ENCODE results near the gene TMEM59L.

Gene TMEM59L

GRCh38 chr19:18612772-18613588 is at the start of gene TMEM59L:
TMEM59L (plus strand) TSS chr19:18612870; CDS start chr19:18612959, 89 bp downstream.
- TF ChIP-seq GATA1 (IDR thresholded peaks at IDR 0.05; ENCODE audit: low read depth, low read length) (no peak), POLR2A (IDR thresholded peaks at IDR 0.05; ENCODE audit: low read length) (no peak)
- DNase-seq = no peak

GRCh38 chr19:18566953-18567352 is 45.7 kb upstream of the TMEM59L start:
- TF ChIP-seq GATA1 (IDR thresholded peaks at IDR 0.05; ENCODE audit: low read depth, low read length) = no peak
- TF ChIP-seq POLR2A (IDR thresholded peaks at IDR 0.05; ENCODE audit: low read length) = no peak
- DNase-seq = no peak

- TF ChIP-seq GATA1 (IDR thresholded peaks at IDR 0.05; ENCODE audit: low read depth, low read length) (no peak), POLR2A (IDR thresholded peaks at IDR 0.05; ENCODE audit: low read length) (no peak)
- no peak for DNase-seq
Observed at GRCh38 chr19:18568367-18568766, 44.3 kb upstream of the TMEM59L start.

- TF ChIP-seq POLR2A (IDR thresholded peaks at IDR 0.05; ENCODE audit: low read length) = peak; percentile 91
- TF ChIP-seq GATA1 (IDR thresholded peaks at IDR 0.05; ENCODE audit: low read depth, low read length) = no peak
- peak; percentile 100 for DNase-seq
Observed at GRCh38 chr19:18571564-18572344, 40.9 kb upstream of the TMEM59L start, which contains the start of gene UBA52. UBA52 (plus strand) TSS chr19:18571857; CDS start chr19:18573301, 1,444 bp downstream.

GRCh38 chr19:18574691-18575291 is 37.9 kb upstream of the TMEM59L start:
- DNase-seq = no peak
- no peak for TF ChIP-seq POLR2A (IDR thresholded peaks at IDR 0.05; ENCODE audit: low read length)
- TF ChIP-seq GATA1 (IDR thresholded peaks at IDR 0.05; ENCODE audit: low read depth, low read length) = no peak

GRCh38 chr19:18576383-18576782 is 36.3 kb upstream of the TMEM59L start:
- DNase-seq = no peak
- TF ChIP-seq POLR2A (IDR thresholded peaks at IDR 0.05; ENCODE audit: low read length) (peak; percentile 1), GATA1 (IDR thresholded peaks at IDR 0.05; ENCODE audit: low read depth, low read length) (no peak)

- DNase-seq = no peak
- TF ChIP-seq GATA1 (IDR thresholded peaks at IDR 0.05; ENCODE audit: low read depth, low read length) = no peak
- TF ChIP-seq POLR2A (IDR thresholded peaks at IDR 0.05; ENCODE audit: low read length) = peak; percentile 19
Observed at GRCh38 chr19:18577365-18577914, 35.2 kb upstream of the TMEM59L start.

GRCh38 chr19:18580311-18580710 is 32.4 kb upstream of the TMEM59L start:
- TF ChIP-seq POLR2A (IDR thresholded peaks at IDR 0.05; ENCODE audit: low read length) = no peak
- no peak for TF ChIP-seq GATA1 (IDR thresholded peaks at IDR 0.05; ENCODE audit: low read depth, low read length)
- DNase-seq = no peak

- TF ChIP-seq POLR2A (IDR thresholded peaks at IDR 0.05; ENCODE audit: low read length) = no peak
- TF ChIP-seq GATA1 (IDR thresholded peaks at IDR 0.05; ENCODE audit: low read depth, low read length) = no peak
- no peak for DNase-seq
Observed at GRCh38 chr19:18586306-18586705, 26.4 kb upstream of the TMEM59L start.

- TF ChIP-seq GATA1 (IDR thresholded peaks at IDR 0.05; ENCODE audit: low read depth, low read length) (no peak), POLR2A (IDR thresholded peaks at IDR 0.05; ENCODE audit: low read length) (no peak)
- peak in 1 of 2 experiments; percentile 49 for DNase-seq
Observed at GRCh38 chr19:18587561-18587960, 25.1 kb upstream of the TMEM59L start.

GRCh38 chr19:18587962-18588610 is 24.6 kb upstream of the TMEM59L start:
- no peak for DNase-seq
- TF ChIP-seq GATA1 (IDR thresholded peaks at IDR 0.05; ENCODE audit: low read depth, low read length) (no peak), POLR2A (IDR thresholded peaks at IDR 0.05; ENCODE audit: low read length) (no peak)

- peak; percentile 91 to 94 for DNase-seq
- TF ChIP-seq POLR2A (IDR thresholded peaks at IDR 0.05; ENCODE audit: low read length) = peak; percentile 68
- TF ChIP-seq GATA1 (IDR thresholded peaks at IDR 0.05; ENCODE audit: low read depth, low read length) = no peak
Observed at GRCh38 chr19:18588611-18589379, 23.9 kb upstream of the TMEM59L start, which contains the start of gene REX1BD. REX1BD (plus strand) TSS chr19:18588798; CDS start chr19:18588802, 4 bp downstream.

Measured in erythroblast (primary cell).